GM21360 (cell line): ENCODE measurements around the gene LFNG.

Experiments
- ATAC-seq: cut with Tn5 transposase; IDR thresholded peaks from one replicate; pipeline ENCODE4 v1.9.1; 2021; ENCODE audit warnings: mild to moderate bottlenecking, moderate library complexity; ENCODE audit not compliant: unreplicated experiment

Gene LFNG

GRCh38 chr7:2501947-2502646, 17.5 kb upstream of the LFNG start:
- no peak for ATAC-seq

- ATAC-seq = no peak
Measured at GRCh38 chr7:2502647-2502966, 17.0 kb upstream of the LFNG start.

- ATAC-seq = no peak
Measured at GRCh38 chr7:2503056-2503941, 16.3 kb upstream of the LFNG start.

GRCh38 chr7:2504128-2504888, 15.3 kb upstream of the LFNG start:
- no peak for ATAC-seq

- no peak for ATAC-seq
Measured at GRCh38 chr7:2504889-2505375, 14.6 kb upstream of the LFNG start.

- ATAC-seq = no peak
Measured at GRCh38 chr7:2505401-2505800, 14.2 kb upstream of the LFNG start.

GRCh38 chr7:2507208-2507916, 12.2 kb upstream of the LFNG start:
- no peak for ATAC-seq

GRCh38 chr7:2507917-2508306, 11.7 kb upstream of the LFNG start:
- no peak for ATAC-seq

GRCh38 chr7:2508327-2509215, 11.0 kb upstream of the LFNG start:
- ATAC-seq = no peak

- no peak for ATAC-seq
Measured at GRCh38 chr7:2509298-2509906, 10.2 kb upstream of the LFNG start.

- no peak for ATAC-seq
Measured at GRCh38 chr7:2510130-2510776, 9.3 kb upstream of the LFNG start.

- no peak for ATAC-seq
Measured at GRCh38 chr7:2510909-2511768, 8.4 kb upstream of the LFNG start.

- ATAC-seq = no peak
Measured at GRCh38 chr7:2511769-2512168, 7.8 kb upstream of the LFNG start.

- ATAC-seq = no peak
Measured at GRCh38 chr7:2512179-2512661, 7.4 kb upstream of the LFNG start.

- no peak for ATAC-seq
Measured at GRCh38 chr7:2512713-2513112, 6.9 kb upstream of the LFNG start.

- ATAC-seq = no peak
Measured at GRCh38 chr7:2513702-2514101, 5.9 kb upstream of the LFNG start.

GRCh38 chr7:2514473-2515423, 4.8 kb upstream of the LFNG start:
- ATAC-seq = no peak
